DND-41 (cell line): Measurements from ENCODE around the gene ENO3.

Experiments used
- ATAC-seq: fragments of 200-7000 bp; cut with Tn5 transposase; 3 replicates; pipeline ENCODE4 v1.9.1; 2021; ENCODE audit warnings: low read depth; ENCODE audit not compliant: insufficient read depth
- DNase-seq: peaks from one replicate; pipeline ENCODE4 v3.0.0-alpha.2; 2020
- H2AFZ ChIP-seq: 2 replicates; pipeline ENCODE4 v1.6.0; 2012; ENCODE audit warnings: low read depth, low read length
- H3K27ac ChIP-seq: 2 replicates; pipeline ENCODE4 v1.5.1; 2012; ENCODE audit warnings: low read length, inconsistent platforms
- H3K27me3 ChIP-seq: fragments of 200-600 bp; sonication (generic); 2 replicates; pipeline ENCODE4 v1.6.0; 2012; ENCODE audit warnings: low read length, mild to moderate bottlenecking, inconsistent platforms; ENCODE audit not compliant: insufficient read depth, poor library complexity
- H3K36me3 ChIP-seq: 2 replicates; pipeline ENCODE4 v1.5.1; 2012; ENCODE audit warnings: low read length, inconsistent platforms; ENCODE audit not compliant: insufficient read depth
- H3K4me1 ChIP-seq: 2 replicates; pipeline ENCODE4 v1.5.1; 2012; ENCODE audit warnings: mild to moderate bottlenecking, low read length; ENCODE audit not compliant: insufficient read depth
- H3K4me2 ChIP-seq: 2 replicates; pipeline ENCODE4 v1.6.0; 2012; ENCODE audit warnings: mild to moderate bottlenecking, moderate library complexity, low read length, inconsistent platforms; ENCODE audit not compliant: insufficient read depth
- H3K4me3 ChIP-seq, 2 experiments: fragments of 200-600 bp in 1 of 2; shearing (Covaris generic) in 1 of 2; 2 replicates each; pipeline ENCODE4 v1.5.1; 2012 to 2016; ENCODE audit warnings: inconsistent platforms in 2 of 2, low read length in 2 of 2, mild to moderate bottlenecking in 2 of 2, low read depth in 1 of 2, moderate library complexity in 1 of 2
- H3K79me2 ChIP-seq: 2 replicates; pipeline ENCODE4 v1.6.0; 2012; ENCODE audit warnings: low read length, inconsistent platforms; ENCODE audit not compliant: insufficient read depth
- H3K9ac ChIP-seq: 2 replicates; pipeline ENCODE4 v1.6.0; 2012; ENCODE audit warnings: low read depth, mild to moderate bottlenecking, inconsistent platforms, low read length, moderate library complexity
- H3K9me3 ChIP-seq: 2 replicates; pipeline ENCODE4 v1.5.1; 2012; ENCODE audit warnings: low read length, moderate library complexity, mild to moderate bottlenecking, inconsistent platforms; ENCODE audit not compliant: insufficient read depth, severe bottlenecking
- H4K20me1 ChIP-seq: 2 replicates; pipeline ENCODE4 v1.6.0; 2012; ENCODE audit warnings: low read length; ENCODE audit not compliant: insufficient read depth
- EZH2 ChIP-seq: IDR thresholded peaks from 3 replicates; pipeline ENCODE4 v1.6.1; 2012; ENCODE audit warnings: borderline replicate concordance, low read depth, mild to moderate bottlenecking, moderate library complexity, low read length, inconsistent platforms; ENCODE audit not compliant: severe bottlenecking
- TF ChIP-seq, protein P1 (sequence below): IDR thresholded peaks from 2 replicates; pipeline ENCODE4 v1.5.1; 2012; ENCODE audit warnings: borderline replicate concordance, low read length, moderate library complexity, mild to moderate bottlenecking; ENCODE audit not compliant: poor library complexity, severe bottlenecking; ENCODE audit errors: extremely low read depth

The ENO3 gene

DNA sequence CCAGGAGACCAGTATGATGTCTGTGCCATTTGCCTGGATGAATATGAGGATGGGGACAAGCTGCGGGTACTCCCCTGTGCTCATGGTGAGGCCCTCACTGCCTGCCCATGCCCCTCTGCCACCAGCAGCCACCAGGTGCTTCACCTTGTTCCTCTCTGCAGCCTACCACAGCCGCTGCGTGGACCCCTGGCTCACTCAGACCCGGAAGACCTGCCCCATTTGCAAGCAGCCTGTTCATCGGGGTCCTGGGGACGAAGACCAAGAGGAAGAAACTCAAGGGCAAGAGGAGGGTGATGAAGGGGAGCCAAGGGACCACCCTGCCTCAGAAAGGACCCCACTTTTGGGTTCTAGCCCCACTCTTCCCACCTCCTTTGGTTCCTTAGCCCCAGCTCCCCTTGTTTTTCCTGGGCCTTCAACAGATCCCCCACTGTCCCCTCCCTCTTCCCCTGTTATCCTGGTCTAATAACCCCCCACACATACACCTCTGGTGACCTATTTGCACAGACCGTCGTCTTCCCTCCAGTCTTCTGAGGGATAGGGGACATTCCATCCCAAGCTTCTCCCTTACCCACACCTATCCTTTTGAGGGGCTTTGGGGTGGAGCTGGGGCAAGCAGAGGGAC lies 6.3 kb upstream of the ENO3 start:
- Histone ChIP-seq H3K27ac (peak overlapping the region; percentile 51), H3K4me1 (peaks cover 70% of the 10 kb centered on the region), H3K4me2 (peak overlapping the region; percentile 97), H3K4me3 (peak overlapping the region in 1 of 2 experiments; percentile 91; a peak in 1 of 4 replicates), H3K9ac (peak overlapping the region; percentile 82; the same call in 1 of the 2 replicates), H4K20me1 (peaks cover 60% of the 10 kb centered on the region), H3K79me2 (peaks cover 80% of the 10 kb centered on the region), H3K9me3 (no peaks in the 10 kb centered on the region), H3K36me3 (peaks cover 70% of the 10 kb centered on the region), H3K27me3 (no peaks in the 10 kb centered on the region), H2AFZ (no peak overlapping the region)
- ATAC-seq: no peak
- no peak for TF ChIP-seq EZH2
- TF ChIP-seq, protein P1, sequence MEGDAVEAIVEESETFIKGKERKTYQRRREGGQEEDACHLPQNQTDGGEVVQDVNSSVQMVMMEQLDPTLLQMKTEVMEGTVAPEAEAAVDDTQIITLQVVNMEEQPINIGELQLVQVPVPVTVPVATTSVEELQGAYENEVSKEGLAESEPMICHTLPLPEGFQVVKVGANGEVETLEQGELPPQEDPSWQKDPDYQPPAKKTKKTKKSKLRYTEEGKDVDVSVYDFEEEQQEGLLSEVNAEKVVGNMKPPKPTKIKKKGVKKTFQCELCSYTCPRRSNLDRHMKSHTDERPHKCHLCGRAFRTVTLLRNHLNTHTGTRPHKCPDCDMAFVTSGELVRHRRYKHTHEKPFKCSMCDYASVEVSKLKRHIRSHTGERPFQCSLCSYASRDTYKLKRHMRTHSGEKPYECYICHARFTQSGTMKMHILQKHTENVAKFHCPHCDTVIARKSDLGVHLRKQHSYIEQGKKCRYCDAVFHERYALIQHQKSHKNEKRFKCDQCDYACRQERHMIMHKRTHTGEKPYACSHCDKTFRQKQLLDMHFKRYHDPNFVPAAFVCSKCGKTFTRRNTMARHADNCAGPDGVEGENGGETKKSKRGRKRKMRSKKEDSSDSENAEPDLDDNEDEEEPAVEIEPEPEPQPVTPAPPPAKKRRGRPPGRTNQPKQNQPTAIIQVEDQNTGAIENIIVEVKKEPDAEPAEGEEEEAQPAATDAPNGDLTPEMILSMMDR: no peak
- peak; percentile 44 for DNase-seq

DNA sequence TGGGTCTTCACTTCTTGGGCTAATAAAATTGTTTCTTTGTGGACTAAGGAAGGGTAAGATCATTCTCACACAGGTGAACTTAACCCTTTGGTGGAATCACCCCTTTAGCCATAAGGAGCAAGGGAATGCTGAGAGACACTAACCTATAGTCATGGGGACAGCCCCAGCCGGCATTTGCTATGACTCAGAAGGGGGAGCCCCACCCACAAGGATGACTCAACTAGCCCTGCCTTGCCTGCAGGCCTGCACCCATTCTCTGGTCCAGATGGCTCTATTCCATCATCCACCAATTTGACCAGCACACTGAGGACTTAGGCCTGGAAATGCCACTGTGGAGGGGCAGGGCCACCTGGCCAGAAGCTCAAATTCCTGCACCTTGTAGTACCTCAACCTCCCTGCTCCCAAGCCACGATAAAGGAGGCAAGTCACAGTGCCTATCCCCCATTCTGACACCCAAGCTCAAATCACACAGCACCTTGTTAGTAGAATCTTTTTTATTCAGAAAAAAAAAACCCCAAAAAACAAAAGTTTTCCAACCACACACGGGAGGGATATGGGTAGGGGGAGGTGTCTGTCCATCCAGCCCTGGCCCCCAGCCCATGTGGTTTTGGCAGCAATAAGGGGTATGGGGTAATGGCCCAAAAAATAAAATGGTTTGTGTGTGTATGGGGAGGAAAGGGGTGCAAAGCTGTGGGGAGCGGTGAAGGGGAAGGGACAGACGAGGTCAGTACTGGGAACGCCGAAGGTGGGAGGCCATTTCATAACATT lies 5.6 kb upstream of the ENO3 start:
- H4K20me1 ChIP-seq: peaks cover 60% of the 10 kb centered on the region
- peak overlapping the region; percentile 98 for H3K9ac ChIP-seq
- peak; percentile 62 for DNase-seq

DNA sequence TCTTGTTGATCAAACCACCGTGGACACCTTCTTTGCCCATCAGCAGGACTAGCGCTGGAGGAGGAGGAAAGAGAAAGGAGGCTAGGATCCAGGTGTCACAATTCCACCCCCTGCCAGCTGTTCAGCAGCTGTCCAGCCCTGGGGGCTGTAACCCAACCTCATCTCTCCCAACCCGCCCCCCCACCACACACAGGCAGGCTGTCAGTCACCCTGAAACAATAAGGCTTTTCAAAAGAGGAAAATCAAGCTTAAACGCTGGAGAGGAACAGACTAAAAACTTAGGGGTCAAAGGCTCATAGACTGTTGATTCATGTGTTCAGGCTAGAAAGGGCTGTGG lies 5.0 kb upstream of the ENO3 start:
- H3K9ac ChIP-seq: peak overlapping the region; percentile 98
- H3K79me2 ChIP-seq: peaks cover 84% of the 10 kb centered on the region
- TF ChIP-seq EZH2: no peak
- TF ChIP-seq, protein P1: no peak
- H3K4me2 ChIP-seq: peak overlapping the region; percentile 97
- DNase-seq: no peak
- H4K20me1 ChIP-seq: peaks cover 59% of the 10 kb centered on the region
- peak overlapping the region; percentile 97 for H3K27ac ChIP-seq
- H3K27me3 ChIP-seq: no peaks in the 10 kb centered on the region
- H3K4me1 ChIP-seq: peaks cover 78% of the 10 kb centered on the region
- no peak overlapping the region for H2AFZ ChIP-seq
- H3K36me3 ChIP-seq: peaks cover 70% of the 10 kb centered on the region
- H3K4me3 ChIP-seq: peak overlapping the region; percentile 72 to 91; a peak in 3 of 4 replicates
- ATAC-seq: no peak
- H3K9me3 ChIP-seq: no peaks in the 10 kb centered on the region

More for the DNA sequence above, 5.6 kb upstream of the ENO3 start:
- peaks cover 74% of the 10 kb centered on the region for H3K4me1 ChIP-seq
- peaks cover 70% of the 10 kb centered on the region for H3K36me3 ChIP-seq
- H3K27ac ChIP-seq: peak overlapping the region; percentile 54
- no peak for ATAC-seq
- H3K79me2 ChIP-seq: peaks cover 84% of the 10 kb centered on the region
- H2AFZ ChIP-seq: no peak overlapping the region
- H3K9me3 ChIP-seq: no peaks in the 10 kb centered on the region
- no peak for TF ChIP-seq EZH2
- no peaks in the 10 kb centered on the region for H3K27me3 ChIP-seq
- H3K4me2 ChIP-seq: peak overlapping the region; percentile 97
- peak overlapping the region in 1 of 2 experiments; percentile 91; a peak in 2 of 4 replicates for H3K4me3 ChIP-seq
